ENCODE data around the gene DPRX. TPM values are rescaled to one million over a fixed set of nuclear protein-coding genes. Genes with fewer than 3 reads are reported as not detected.

The DPRX gene
- total and polyA plus RNA-seq, 2 of the 13 experiments (the other 11 are each of a cell fraction or from before 2014, with no cell fraction given), result not detected

GRCh38 chr19:53646144-53646543 is 14.3 kb downstream of the DPRX start:
- DNase-seq (ENCODE audit: low spot score) (no peak), FAIRE-seq (no peak), ATAC-seq (no peak)
- H3K4me1 ChIP-seq (ENCODE audit: insufficient read depth, low read length), result peaks cover 42% of the 10 kb centered on the region
- H3K27ac ChIP-seq (ENCODE audit: extremely low read length, insufficient read depth, low read length), result no peak overlapping the region
- H3K9me3 ChIP-seq (ENCODE audit: low read length), result peaks cover 14% of the 10 kb centered on the region
- no peak for TF ChIP-seq SRY (CRISPR knock-in tag; IDR thresholded peaks at IDR 0.05)
- no peak for TF ChIP-seq SKIL (CRISPR knock-in tag; IDR thresholded peaks at IDR 0.05; ENCODE audit: borderline replicate concordance)
- TF ChIP-seq HDAC6 (IDR thresholded peaks at IDR 0.05; ENCODE audit: low read depth, low read length), result no peak
- TF ChIP-seq HOMEZ (CRISPR knock-in tag; IDR thresholded peaks at IDR 0.05; ENCODE audit: low read depth), result no peak
- TF ChIP-seq KLF13 (CRISPR knock-in tag; IDR thresholded peaks at IDR 0.05), result no peak
- no peak for TF ChIP-seq FUBP1 (CRISPR knock-in tag; IDR thresholded peaks at IDR 0.05; ENCODE audit: borderline replicate concordance)
- TF ChIP-seq GLMP (CRISPR knock-in tag; IDR thresholded peaks at IDR 0.05; ENCODE audit: borderline replicate concordance), result no peak
- no peak for TF ChIP-seq SIX1 (CRISPR knock-in tag; IDR thresholded peaks at IDR 0.05; ENCODE audit: borderline replicate concordance)
- no peak for TF ChIP-seq PPARG (CRISPR knock-in tag; conservative IDR thresholded peaks at IDR 0.05)
- intact Hi-C loops (cut with micrococcal nuclease; ENCODE audit: unreplicated experiment), result no loop called here
- H4K20me1 ChIP-seq (ENCODE audit: insufficient read depth, low read length), result no peaks in the 10 kb centered on the region
- no peak overlapping the region for H3K4me3 ChIP-seq (replicated peaks in 1 of 3; ENCODE audit: insufficient read depth in 1 of 3, low read depth in 2 of 3, low read length in 3 of 3)
- no peaks in the 10 kb centered on the region for H3K79me2 ChIP-seq (ENCODE audit: insufficient read depth, low read length)
- ChIA-PET POLR2A (no interaction called here), CTCF (ENCODE audit: low intra/inter-chr PET ratio, low total read pairs) (no interaction called here)
- H3K4me2 ChIP-seq (ENCODE audit: low read depth, low read length), result no peak overlapping the region
- H2AFZ ChIP-seq (ENCODE audit: low read length), result no peak overlapping the region
- in situ Hi-C loops (cut with HindIII; ENCODE audit: extremely low pct_ligation_motif_present, low pct_unique_long_range_greater_than_20kb), result no loop called here
- no peak overlapping the region for H3K9ac ChIP-seq (ENCODE audit: insufficient read depth, low read depth, low read length)
- no TSS peak for BruUV-seq (replicated peaks)
- no peaks in the 10 kb centered on the region for H3K36me3 ChIP-seq (replicated peaks in 1 of 2; ENCODE audit: control insufficient read depth in 1 of 2, insufficient read depth in 2 of 2, low read length in 2 of 2)
- WGBS (ENCODE audit: low lambda C conversion rate), result 87% methylated on average over 2 of the region's 2 CpGs
- H3K27me3 ChIP-seq (ENCODE audit: control insufficient read depth in 1 of 2, insufficient read depth in 2 of 2, low read length in 2 of 2), result no peaks in the 10 kb centered on the region
